Heart left ventricle (tissue), 13 donors: ENCODE measurements around the gene FER1L5.

Experiments
- CTCF ChIP-seq, 12 donors: fragments of 200-600 bp; sonication (generic) in 4 of 12; IDR thresholded peaks; one replicate each; pipeline versions ENCODE4 v1.5.0 to v1.8.0; 2018 to 2022; ENCODE audit warnings: antibody characterized with exemption in 12 of 12, mild to moderate bottlenecking in 5 of 12
- POLR2A ChIP-seq, 2 donors: fragments of 450-650 bp; IDR thresholded peaks; one replicate each; pipeline ENCODE4 v1.6.1; 2017; ENCODE audit warnings: antibody characterized with exemption in 2 of 2, mild to moderate bottlenecking in 2 of 2, moderate library complexity in 2 of 2
- donor health status: ischemic (EF 13 %, LVEDD 7.1; RV severe dilation, severe dysfunction).
- donor health status: DM: no; HTN: yes; CAD: no.
- donor health status: DM: no; HTN: no; CAD: no.
- donor health status: ischemic (EF 25% LVEDD 6.9; RV normal size, moderate dysfunction).
- donor health status: ischemic (EF 25% LVEDD 5.7; RV mildly dilated, moderate dysfunction).
- donor health status: ischemic (EF 35%, LVEDD 5.7; RV mildly dilated, moderate dysfunction).
- donor health status: nonischemic (EF 11% LVEDD 7.7; RV severe dilation, severe dysfunction).
- donor health status: DM: yes; HTN: yes; CAD: no.
- donor health status: PGD.
- donor health status: ischemic (EF 29% LVEDD 5.4; RV normal size, mild dysfunction).
- donor health status: nonischemic (EF 23%, LVEDD 6.1; RV moderate dilation, normal function).

GRCh38 chr2:96729748-96730147 is 87.2 kb downstream of the FER1L5 start:
- TF ChIP-seq CTCF (IDR thresholded peaks at IDR 0.05) (no peak), POLR2A (IDR thresholded peaks at IDR 0.05) (no peak)
